DMS53 treated with DMSO at 0.1 percent for 48 hours (cell line): Measurements from ENCODE around the gene SERTAD3.
A peak's percentile ranks its signal among the peaks of the same experiment; 100 is the strongest.
"Not testable (repeated sequence)": the region's sequence is repeated elsewhere in the genome, so short reads cannot be mapped to it uniquely, and the experiment has no call there.

Experiments used
- DNase-seq: peaks from one replicate; lab custom pipeline; 2025; ENCODE audit not compliant: unreplicated experiment; lab: John Stamatoyannopoulos, UW

The SERTAD3 gene

GRCh38 chr19:40411958-40412499 lies 32.1 kb downstream of the SERTAD3 start:
- no peak for DNase-seq

DNA sequence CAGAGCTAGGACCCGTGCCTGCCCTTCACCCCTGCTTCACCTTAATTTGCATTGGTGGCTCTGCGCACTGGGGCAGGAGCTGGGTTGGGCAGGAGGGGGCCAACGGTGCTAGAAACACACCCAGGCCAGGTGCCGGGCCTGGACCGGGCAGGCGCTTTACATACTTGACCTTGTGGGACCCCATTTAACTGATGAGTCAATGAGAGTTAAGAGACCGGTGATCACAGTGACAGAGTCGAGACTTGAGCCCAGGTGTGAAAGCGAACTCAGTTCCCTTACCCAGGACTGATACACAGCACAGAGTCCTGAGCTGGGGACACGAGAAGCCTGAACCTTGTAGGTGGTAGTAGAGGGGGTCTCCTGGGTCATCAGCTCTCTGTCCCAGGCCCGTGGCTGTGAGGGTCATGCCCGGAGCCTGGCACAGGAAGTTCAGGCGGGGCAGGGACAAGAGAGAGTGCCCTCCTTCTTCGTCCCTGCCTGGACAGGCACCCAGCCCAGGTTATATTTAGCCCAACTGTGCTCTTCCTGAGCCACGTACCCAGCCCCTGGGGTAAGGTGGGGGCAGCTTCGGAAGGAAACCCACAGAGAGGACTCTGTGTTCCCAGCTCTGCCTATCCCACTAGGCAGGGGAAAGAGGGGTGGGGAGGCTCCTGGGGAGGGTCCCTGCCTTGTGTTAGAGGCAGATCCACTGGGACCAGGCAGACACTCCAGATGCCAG lies 32.9 kb downstream of the SERTAD3 start:
- DNase-seq: no peak

GRCh38 chr19:40410030-40410389 lies 34.1 kb downstream of the SERTAD3 start:
- no peak for DNase-seq

DNA sequence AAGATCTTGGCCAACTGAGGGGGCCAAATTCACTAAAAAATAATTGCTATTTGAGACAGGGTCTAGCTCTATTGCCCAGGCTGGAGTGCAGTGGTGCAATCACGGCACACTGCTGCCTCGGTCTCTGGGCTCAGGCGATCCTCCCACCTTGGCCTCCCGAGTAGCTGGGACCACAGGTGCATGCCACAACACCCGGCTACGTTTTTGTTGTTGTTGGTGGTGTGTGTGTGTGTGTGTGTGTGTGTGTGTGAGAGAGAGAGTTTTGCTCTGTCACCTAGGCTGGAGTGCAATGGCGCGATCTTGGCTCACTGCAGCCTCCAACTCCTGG lies 35.6 kb downstream of the SERTAD3 start:
- DNase-seq: not testable (repeated sequence)

- no peak for DNase-seq
These were observed 36.2 kb downstream of the SERTAD3 start for GRCh38 chr19:40407714-40408597.

DNA sequence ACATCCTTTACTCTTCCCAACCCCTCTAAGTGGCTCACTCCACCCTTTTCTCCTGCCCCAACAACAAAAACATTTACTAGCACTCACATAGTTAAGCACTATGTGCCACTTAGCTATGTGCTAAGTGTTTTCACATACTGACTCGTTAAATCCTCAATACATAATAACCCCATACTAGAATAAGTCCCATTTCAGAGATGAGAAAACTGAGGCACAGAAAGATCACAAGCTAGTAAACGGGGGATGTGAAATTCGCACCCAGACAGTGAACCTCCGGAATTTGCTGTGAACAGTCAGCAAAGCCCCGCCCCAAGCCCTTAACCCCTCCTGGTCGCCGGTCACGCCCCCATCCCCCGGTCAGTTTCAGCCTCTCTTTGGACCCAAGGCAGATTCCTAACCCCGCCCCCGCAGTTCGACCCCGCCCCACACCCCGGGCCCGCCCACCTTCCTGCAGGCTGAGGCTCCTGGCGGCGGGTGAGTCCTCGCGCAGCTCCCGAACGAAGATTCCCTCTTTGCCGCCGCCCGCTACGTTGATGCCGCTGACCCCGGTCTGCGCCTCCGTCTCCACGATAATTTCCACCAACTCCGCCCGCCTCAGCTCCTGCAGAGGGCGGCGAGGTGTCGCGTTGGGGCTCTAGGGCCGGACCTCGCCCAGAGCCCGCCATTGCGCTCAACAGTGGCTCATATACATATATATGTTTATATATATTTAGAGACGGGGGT lies 40.7 kb downstream of the SERTAD3 start:
- DNase-seq: peak; percentile 67

GRCh38 chr19:40400559-40400958 lies 43.6 kb downstream of the SERTAD3 start:
- no peak for DNase-seq

GRCh38 chr19:40398417-40399131 lies 45.6 kb downstream of the SERTAD3 start:
- DNase-seq: no peak

DNA sequence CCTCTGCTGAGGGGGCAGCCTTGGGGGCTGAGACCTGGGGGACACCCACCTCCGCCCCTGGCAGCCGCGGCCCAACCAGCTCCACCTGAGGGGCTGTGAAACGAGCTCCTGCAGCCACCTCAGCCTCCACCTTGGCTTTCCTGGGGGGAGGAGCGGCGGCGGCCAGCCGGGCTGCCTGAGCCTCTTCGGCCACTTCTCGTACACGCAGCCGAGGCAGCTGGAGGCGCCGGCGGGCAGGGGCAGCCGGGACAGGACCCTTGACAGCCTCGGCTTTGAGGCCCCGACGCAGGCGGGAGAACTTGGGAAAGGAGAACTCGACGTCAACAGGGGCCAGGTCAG lies 46.6 kb downstream of the SERTAD3 start:
- DNase-seq: no peak

DNA sequence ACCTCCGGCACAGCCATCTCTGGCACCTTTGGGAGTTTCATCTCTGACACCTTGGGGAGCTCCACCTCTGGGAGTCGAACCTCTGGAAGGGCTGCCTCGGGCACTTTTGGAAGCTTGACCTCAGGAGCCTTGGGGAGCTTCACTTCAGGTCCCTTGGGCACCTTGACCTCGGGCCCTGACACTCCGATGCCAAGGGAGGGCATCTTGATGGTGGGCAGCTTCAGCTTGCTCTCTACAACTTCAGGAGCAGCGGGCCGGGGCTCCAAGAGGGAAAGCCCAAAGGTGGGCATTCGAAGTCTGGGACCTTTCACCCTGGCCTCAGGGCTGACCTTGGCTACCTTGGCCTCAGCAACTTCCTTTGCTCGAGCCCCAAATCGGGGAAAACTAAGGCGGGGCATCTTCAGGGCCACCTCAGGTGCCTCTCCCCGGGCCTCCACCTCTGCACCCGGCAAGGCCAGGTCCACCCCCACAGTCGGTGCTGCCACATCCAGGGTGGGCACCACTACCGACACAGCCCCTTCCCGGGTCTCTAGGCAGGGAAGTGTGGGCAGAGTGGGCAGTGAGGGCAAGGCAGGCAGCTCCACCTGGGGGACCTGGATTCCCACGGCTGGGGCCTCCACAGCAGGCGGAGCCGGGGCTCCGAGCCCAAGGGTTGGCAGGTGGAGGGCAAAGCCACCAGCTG lies 47.1 kb downstream of the SERTAD3 start:
- DNase-seq: no peak

GRCh38 chr19:40395956-40396355 lies 48.2 kb downstream of the SERTAD3 start:
- no peak for DNase-seq

DNA sequence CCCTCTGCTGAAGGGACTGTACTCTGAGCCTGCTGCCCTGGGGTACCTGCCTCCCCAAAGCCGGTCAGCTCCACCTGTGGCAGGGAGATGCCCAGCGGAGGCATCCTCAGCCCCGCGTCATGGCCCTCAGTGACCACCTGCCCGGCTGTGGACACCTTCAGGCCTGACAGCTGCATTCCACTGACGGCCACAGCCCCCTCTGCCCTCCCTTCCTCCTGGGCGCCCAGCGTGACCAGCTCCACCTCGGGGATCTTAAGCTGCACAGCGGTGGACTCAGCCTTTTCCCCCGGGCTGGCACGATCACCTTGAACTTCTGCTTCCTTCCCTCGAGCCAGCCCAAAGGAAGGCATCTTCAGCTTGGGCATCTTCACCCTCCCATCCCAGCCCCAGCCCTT lies 49.3 kb downstream of the SERTAD3 start:
- DNase-seq: no peak

GRCh38 chr19:40393894-40394815 lies 50.0 kb downstream of the SERTAD3 start:
- no peak for DNase-seq

DNA sequence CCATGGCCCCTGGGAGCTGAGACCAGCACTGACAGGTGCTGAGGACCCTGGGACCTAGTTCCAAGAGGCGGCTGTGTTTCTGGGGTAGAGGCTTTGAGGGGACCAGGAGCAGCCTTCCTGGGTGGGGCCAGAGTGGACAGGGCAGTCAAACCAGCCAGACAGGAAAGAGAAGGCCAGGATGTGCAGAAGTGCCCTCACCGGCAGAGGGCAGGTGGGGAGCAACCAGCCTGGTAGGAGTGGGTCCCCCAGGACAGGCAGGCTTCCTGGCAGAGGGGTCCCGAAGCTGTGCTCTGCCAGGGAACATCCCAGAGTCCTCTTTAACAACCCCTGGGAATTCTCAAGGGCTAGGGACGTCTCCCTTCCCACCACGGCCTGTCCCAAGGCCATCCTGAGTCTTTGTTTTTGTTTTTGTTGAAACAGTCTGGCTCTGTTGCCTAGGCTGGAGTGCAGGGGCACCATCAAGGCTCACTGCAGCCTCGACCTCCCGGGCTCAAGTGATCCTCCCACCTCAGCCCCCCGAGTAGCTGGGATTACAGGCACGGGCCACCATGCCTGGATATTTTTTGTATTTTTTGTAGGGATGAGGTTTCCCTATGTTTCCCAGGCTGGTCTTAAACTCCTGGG lies 51.1 kb downstream of the SERTAD3 start:
- peak; percentile 75 for DNase-seq

DNA sequence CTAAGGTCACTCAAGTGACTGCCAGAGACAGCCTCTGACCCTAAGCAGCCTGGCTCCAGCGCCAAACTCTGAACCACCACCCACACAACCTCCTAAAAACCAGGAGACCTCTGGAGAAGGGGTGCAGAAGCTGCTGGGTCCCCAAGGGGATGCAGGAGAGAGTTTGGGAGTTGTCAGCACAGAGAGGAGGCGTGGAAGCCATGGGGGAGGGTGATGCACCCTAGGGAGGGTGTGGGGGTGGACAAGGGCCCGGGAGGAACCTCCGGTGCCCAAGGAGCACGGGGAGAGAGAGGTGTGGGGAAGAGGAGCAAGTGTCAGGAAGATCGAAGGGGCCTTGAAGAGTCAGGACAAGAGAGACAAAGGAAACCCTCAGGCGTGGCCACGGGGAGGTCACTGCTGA lies 52.0 kb downstream of the SERTAD3 start:
- no peak for DNase-seq
